Measurements from ENCODE around the gene TET3.

Gene TET3

GRCh38 chr2:74028741-74029140, 44.0 kb downstream of the TET3 start:
- Histone ChIP-seq H3K27me3 (no peaks in the 10 kb centered on the region), H3K4me1 (ENCODE audit: control insufficient read depth in 1 of 2, insufficient read depth in 1 of 2, low read depth in 1 of 2, low read length in 1 of 2) (peaks cover 64 to 82% of the 10 kb centered on the region in 2 experiments), H3K9me3 (no peaks in the 10 kb centered on the region), H3K36me3 (no peaks in the 10 kb centered on the region), H3K27ac (no peak overlapping the region), H3K4me3 (ENCODE audit: low read depth in 1 of 2, low read length in 1 of 2) (no peak overlapping the region)
- TF ChIP-seq, protein P1, sequence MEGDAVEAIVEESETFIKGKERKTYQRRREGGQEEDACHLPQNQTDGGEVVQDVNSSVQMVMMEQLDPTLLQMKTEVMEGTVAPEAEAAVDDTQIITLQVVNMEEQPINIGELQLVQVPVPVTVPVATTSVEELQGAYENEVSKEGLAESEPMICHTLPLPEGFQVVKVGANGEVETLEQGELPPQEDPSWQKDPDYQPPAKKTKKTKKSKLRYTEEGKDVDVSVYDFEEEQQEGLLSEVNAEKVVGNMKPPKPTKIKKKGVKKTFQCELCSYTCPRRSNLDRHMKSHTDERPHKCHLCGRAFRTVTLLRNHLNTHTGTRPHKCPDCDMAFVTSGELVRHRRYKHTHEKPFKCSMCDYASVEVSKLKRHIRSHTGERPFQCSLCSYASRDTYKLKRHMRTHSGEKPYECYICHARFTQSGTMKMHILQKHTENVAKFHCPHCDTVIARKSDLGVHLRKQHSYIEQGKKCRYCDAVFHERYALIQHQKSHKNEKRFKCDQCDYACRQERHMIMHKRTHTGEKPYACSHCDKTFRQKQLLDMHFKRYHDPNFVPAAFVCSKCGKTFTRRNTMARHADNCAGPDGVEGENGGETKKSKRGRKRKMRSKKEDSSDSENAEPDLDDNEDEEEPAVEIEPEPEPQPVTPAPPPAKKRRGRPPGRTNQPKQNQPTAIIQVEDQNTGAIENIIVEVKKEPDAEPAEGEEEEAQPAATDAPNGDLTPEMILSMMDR (IDR thresholded peaks at IDR 0.05), result no peak

DNA sequence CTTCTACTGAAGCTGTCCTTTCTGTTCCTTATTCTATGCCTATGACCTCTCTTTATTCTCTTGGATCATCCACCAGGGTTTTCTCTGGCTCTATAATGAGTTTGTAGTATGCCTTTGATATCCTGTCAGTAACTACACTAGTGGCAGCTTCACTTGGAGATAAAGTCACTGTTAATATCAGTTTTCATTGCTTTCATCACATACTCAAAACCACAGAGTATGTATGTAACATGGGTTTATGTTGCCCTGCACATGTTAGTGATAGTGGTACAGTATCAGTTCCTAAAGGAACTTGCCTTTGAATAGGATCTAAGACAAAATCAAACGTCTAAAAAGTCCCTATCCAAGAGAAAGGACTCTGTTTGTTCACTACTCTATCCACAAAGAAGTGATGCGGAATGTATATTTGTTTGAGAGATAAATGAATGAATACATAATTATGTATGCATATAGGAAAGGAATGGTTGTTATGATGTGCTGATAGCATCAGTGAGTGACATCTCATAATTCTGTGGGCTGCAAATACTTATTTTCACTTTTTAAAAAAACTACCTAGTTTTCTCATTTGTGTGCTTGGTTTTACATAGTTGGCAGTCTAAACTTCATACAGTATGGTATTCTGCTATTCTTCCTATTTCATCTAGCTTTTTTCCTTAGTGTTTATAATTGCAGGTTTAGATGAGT, 45.1 kb downstream of the TET3 start:
- H3K27ac ChIP-seq, result peak overlapping the region; percentile 65
- peaks cover 64 to 79% of the 10 kb centered on the region in 2 experiments for H3K4me1 ChIP-seq (ENCODE audit: control insufficient read depth in 1 of 2, insufficient read depth in 1 of 2, low read depth in 1 of 2, low read length in 1 of 2)
- H3K9me3 ChIP-seq, result no peaks in the 10 kb centered on the region
- H3K4me3 ChIP-seq (ENCODE audit: low read depth in 1 of 2, low read length in 1 of 2), result no peak overlapping the region
- no peaks in the 10 kb centered on the region for H3K27me3 ChIP-seq
- no peaks in the 10 kb centered on the region for H3K36me3 ChIP-seq
- TF ChIP-seq, protein P1 (IDR thresholded peaks at IDR 0.05), result no peak

GRCh38 chr2:74031221-74031620, 46.5 kb downstream of the TET3 start:
- peaks cover 66 to 79% of the 10 kb centered on the region in 2 experiments for H3K4me1 ChIP-seq (ENCODE audit: control insufficient read depth in 1 of 2, insufficient read depth in 1 of 2, low read depth in 1 of 2, low read length in 1 of 2)

DNA sequence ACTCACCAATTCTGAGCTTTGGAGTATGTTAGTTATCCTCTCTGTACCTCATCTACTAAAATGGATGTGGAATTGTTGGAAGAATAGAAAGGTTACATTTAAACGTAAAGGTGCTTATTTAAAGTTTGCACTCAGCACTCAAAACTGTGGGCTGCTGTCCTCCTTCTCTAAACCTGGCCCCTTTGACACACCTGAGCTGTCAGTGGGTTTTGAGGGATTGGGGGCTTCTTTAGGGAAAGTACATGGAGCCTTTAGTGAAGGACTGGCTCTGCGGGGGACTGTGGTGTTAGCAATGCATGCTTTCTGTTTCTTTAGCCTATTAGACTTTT, 47.2 kb downstream of the TET3 start:
- TF ChIP-seq, protein P1 (IDR thresholded peaks at IDR 0.05), result no peak
- no peaks in the 10 kb centered on the region for H3K36me3 ChIP-seq
- H3K4me1 ChIP-seq (ENCODE audit: control insufficient read depth in 1 of 2, insufficient read depth in 1 of 2, low read depth in 1 of 2, low read length in 1 of 2), result peaks cover 66 to 79% of the 10 kb centered on the region in 2 experiments
- no peaks in the 10 kb centered on the region for H3K27me3 ChIP-seq
- H3K4me3 ChIP-seq (ENCODE audit: low read depth in 1 of 2, low read length in 1 of 2), result no peak overlapping the region
- H3K27ac ChIP-seq, result peak overlapping the region; percentile 65
- no peaks in the 10 kb centered on the region for H3K9me3 ChIP-seq

More at GRCh38 chr2:74031221-74031620, 46.5 kb downstream of the TET3 start:
- H3K36me3 ChIP-seq, result no peaks in the 10 kb centered on the region
- H3K27me3 ChIP-seq, result no peaks in the 10 kb centered on the region
- TF ChIP-seq, protein P1 (IDR thresholded peaks at IDR 0.05), result no peak
- H3K9me3 ChIP-seq, result no peaks in the 10 kb centered on the region
- peak overlapping the region; percentile 65 for H3K27ac ChIP-seq
- no peak overlapping the region for H3K4me3 ChIP-seq (ENCODE audit: low read depth in 1 of 2, low read length in 1 of 2)

DNA sequence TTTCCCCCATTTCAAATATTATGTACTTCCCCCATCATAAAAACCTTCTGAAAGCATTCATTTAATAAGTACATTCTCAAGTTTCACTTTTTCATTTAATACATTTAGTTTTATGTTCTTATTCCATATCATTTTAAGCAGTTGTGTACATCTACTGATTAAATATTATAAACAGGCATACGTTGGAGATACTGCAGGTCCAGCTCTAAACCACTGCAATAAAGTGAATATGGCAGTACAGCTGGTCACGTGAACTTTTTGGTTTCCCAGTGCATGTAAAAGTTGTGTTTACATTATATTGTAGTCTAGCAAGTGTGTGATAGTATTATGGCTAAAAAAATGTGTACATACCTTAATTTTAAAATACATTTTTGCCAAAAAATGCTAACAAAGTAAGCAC, 48.7 kb downstream of the TET3 start:
- no peaks in the 10 kb centered on the region for H3K9me3 ChIP-seq
- no peaks in the 10 kb centered on the region for H3K36me3 ChIP-seq
- peak overlapping the region; percentile 65 for H3K27ac ChIP-seq
- H3K4me3 ChIP-seq (ENCODE audit: low read depth in 1 of 2, low read length in 1 of 2), result no peak overlapping the region
- H3K4me1 ChIP-seq (ENCODE audit: control insufficient read depth in 1 of 2, insufficient read depth in 1 of 2, low read depth in 1 of 2, low read length in 1 of 2), result peaks cover 79 to 88% of the 10 kb centered on the region in 2 experiments
- TF ChIP-seq, protein P1 (IDR thresholded peaks at IDR 0.05), result no peak
- H3K27me3 ChIP-seq, result no peaks in the 10 kb centered on the region

All from neutrophil (primary cell).